B cell (primary cell): ENCODE results near the gene COASY. TPM values are rescaled to one million over a fixed set of nuclear protein-coding genes. Genes with fewer than 3 reads are reported as not detected.
A peak's percentile ranks its signal among the peaks of the same experiment; 100 is the strongest.
"Not testable (repeated sequence)": the region's sequence is repeated elsewhere in the genome, so short reads cannot be mapped to it uniquely, and the experiment has no call there.

Source experiments
- ATAC-seq: fragments of 200-7000 bp; cut with Tn5 transposase; one replicate; pipeline ENCODE4 v1.10.0; 2021; ENCODE audit warnings: low read depth, mild to moderate bottlenecking, moderate number of reproducible peaks, moderate library complexity
- CTCF ChIA-PET: fragments of 350-600 bp; sonication (Branson Sonifier 250); formaldehyde crosslinking; loops from one replicate; lab custom pipeline; 2021; ENCODE audit warnings: antibody characterized with exemption, inconsistent platforms; lab: Charles Lee
- POLR2A ChIA-PET: fragments of 350-600 bp; sonication (Branson Sonifier 250); formaldehyde crosslinking; loops from one replicate; lab custom pipeline; 2021; ENCODE audit warnings: antibody characterized with exemption; lab: Charles Lee
- DNase-seq: peaks from one replicate; pipeline ENCODE4 v3.0.0; 2013
- H2AFZ ChIP-seq: 2 replicates; pipeline ENCODE4 v1.6.1; 2012; ENCODE audit warnings: mild to moderate bottlenecking, low read depth, low read length; ENCODE audit not compliant: insufficient read depth, poor library complexity, severe bottlenecking
- H3K27ac ChIP-seq, 2 donors: 1 replicate in 1 of 2; 2 replicates in 1 of 2; pipeline ENCODE4 v1.5.1; 2012 to 2013; ENCODE audit warnings: low read length in 2 of 2, mild to moderate bottlenecking in 2 of 2, moderate library complexity in 1 of 2
- H3K27me3 ChIP-seq, 4 experiments: fragments of 200-600 bp in 1 of 4; sonication (generic) in 1 of 4; replicated peaks in 1 of 4; 1 replicate in 2 of 4; 2 replicates in 2 of 4; pipeline versions ENCODE4 v1.6.1 to v1.7.0; 2013 to 2016; ENCODE audit warnings: low read length in 3 of 4, mild to moderate bottlenecking in 2 of 4, mixed read lengths in 1 of 4, moderate library complexity in 1 of 4; ENCODE audit not compliant: insufficient read depth in 4 of 4, control insufficient read depth in 3 of 4; ENCODE audit errors: control extremely low read depth in 1 of 4
- H3K36me3 ChIP-seq, 2 experiments: replicated peaks in 1 of 2; 1 replicate in 1 of 2; 2 replicates in 1 of 2; pipeline versions ENCODE4 v1.6.1 to v1.7.1; 2013; ENCODE audit warnings: low read length in 1 of 2; ENCODE audit not compliant: insufficient read depth in 2 of 2, control insufficient read depth in 1 of 2; ENCODE audit errors: control extremely low read depth in 1 of 2, extremely low read depth in 1 of 2
- H3K4me1 ChIP-seq, 2 donors: fragments of 200-600 bp in 1 of 2; sonication (generic) in 1 of 2; 1 replicate in 1 of 2; 2 replicates in 1 of 2; pipeline versions ENCODE4 v1.5.1 to v1.6.1; 2013 to 2017; ENCODE audit warnings: low read length in 2 of 2; ENCODE audit not compliant: control insufficient read depth in 2 of 2, insufficient read depth in 2 of 2
- H3K4me2 ChIP-seq: replicated peaks from 2 replicates; pipeline ENCODE3; 2012; ENCODE audit warnings: mild to moderate bottlenecking, low read depth, low read length; ENCODE audit not compliant: poor library complexity, severe bottlenecking
- H3K4me3 ChIP-seq, 5 experiments: fragments of 200-600 bp in 1 of 5; sonication (generic) in 1 of 5; 1 replicate in 3 of 5; 2 replicates in 2 of 5; pipeline versions ENCODE4 v1.5.1 to v1.7.0; 2011 to 2016; ENCODE audit warnings: low read length in 4 of 5, mild to moderate bottlenecking in 4 of 5, low read depth in 2 of 5, control low read depth in 1 of 5, moderate library complexity in 1 of 5; ENCODE audit not compliant: insufficient read depth in 1 of 5; ENCODE audit errors: control extremely low read depth in 1 of 5, extremely low read depth in 1 of 5
- H3K79me2 ChIP-seq: fragments of 200-600 bp; sonication (generic); one replicate; pipeline ENCODE4 v1.6.0; 2016; ENCODE audit warnings: low read length; ENCODE audit not compliant: control insufficient read depth, insufficient read depth
- H3K9ac ChIP-seq: fragments of 200-600 bp; sonication (generic); 2 replicates; pipeline ENCODE4 v1.6.1; 2017; ENCODE audit warnings: mild to moderate bottlenecking, low read length, moderate library complexity
- H3K9me3 ChIP-seq, 3 donors: one replicate each; pipeline versions ENCODE4 v1.6.1 to v1.7.1; 2013; ENCODE audit warnings: low read length in 2 of 3; ENCODE audit not compliant: control insufficient read depth in 2 of 3, insufficient read depth in 1 of 3; ENCODE audit errors: control extremely low read depth in 1 of 3
- H4K20me1 ChIP-seq: 2 replicates; pipeline ENCODE4 v1.6.0; 2012; ENCODE audit warnings: mild to moderate bottlenecking, low read length; ENCODE audit not compliant: insufficient read depth, control insufficient read depth, poor library complexity, severe bottlenecking
- H3K27ac Mint-ChIP-seq: one replicate; pipeline ENCODE4 v1.8.0; 2021; ENCODE audit warnings: mixed read lengths
- H3K27me3 Mint-ChIP-seq: one replicate; pipeline ENCODE4 v1.8.0; 2021; ENCODE audit warnings: mixed read lengths
- H3K4me1 Mint-ChIP-seq: one replicate; pipeline ENCODE4 v1.8.0; 2021; ENCODE audit warnings: mixed read lengths
- H3K4me3 Mint-ChIP-seq: one replicate; pipeline ENCODE4 v1.8.0; 2021; ENCODE audit warnings: mixed read lengths
- H3K9me3 Mint-ChIP-seq: one replicate; pipeline ENCODE4 v1.8.0; 2022; ENCODE audit warnings: mixed read lengths; ENCODE audit not compliant: insufficient read depth
- EZH2 ChIP-seq: IDR thresholded peaks from 2 replicates; pipeline ENCODE4 v1.6.1; 2012; ENCODE audit warnings: borderline replicate concordance, low read depth, mild to moderate bottlenecking, moderate library complexity, low read length; ENCODE audit not compliant: insufficient read depth, poor library complexity, severe bottlenecking
- WGBS: methylation state at CpG from one replicate; pipeline ENCODE4 v1.1.5; 2013; ENCODE audit warnings: missing lambda C conversion rate; ENCODE audit not compliant: insufficient coverage; 5-methylcytosine and 5-hydroxymethylcytosine counted together
- intact Hi-C: fragments of 100-400 bp; cut with micrococcal nuclease; formaldehyde crosslinking; loops from one replicate; pipeline ENCODE4 v1.10.0; 2022
- polyA plus RNA-seq: library from polyadenylated mRNA; depleted of rRNA; stranded (reverse); fragments of >200 nt; gene quantifications from 2 replicates; pipeline ENCODE4 v1.2.3, GENCODE V29; 2012
- total RNA-seq, 2 donors: library from RNA; stranded (reverse); fragments of 120-200 nt in 1 of 2; gene quantifications; 1 replicate in 1 of 2; 2 replicates in 1 of 2; pipeline versions ENCODE4 v1.2.3 to v1.2.4, GENCODE V29; 2013 to 2022

The COASY gene
- total and polyA plus RNA-seq, 2 donors (not counting 1 experiment from before 2014, with no cell fraction given) = 76.6 to 82.3 TPM

DNA sequence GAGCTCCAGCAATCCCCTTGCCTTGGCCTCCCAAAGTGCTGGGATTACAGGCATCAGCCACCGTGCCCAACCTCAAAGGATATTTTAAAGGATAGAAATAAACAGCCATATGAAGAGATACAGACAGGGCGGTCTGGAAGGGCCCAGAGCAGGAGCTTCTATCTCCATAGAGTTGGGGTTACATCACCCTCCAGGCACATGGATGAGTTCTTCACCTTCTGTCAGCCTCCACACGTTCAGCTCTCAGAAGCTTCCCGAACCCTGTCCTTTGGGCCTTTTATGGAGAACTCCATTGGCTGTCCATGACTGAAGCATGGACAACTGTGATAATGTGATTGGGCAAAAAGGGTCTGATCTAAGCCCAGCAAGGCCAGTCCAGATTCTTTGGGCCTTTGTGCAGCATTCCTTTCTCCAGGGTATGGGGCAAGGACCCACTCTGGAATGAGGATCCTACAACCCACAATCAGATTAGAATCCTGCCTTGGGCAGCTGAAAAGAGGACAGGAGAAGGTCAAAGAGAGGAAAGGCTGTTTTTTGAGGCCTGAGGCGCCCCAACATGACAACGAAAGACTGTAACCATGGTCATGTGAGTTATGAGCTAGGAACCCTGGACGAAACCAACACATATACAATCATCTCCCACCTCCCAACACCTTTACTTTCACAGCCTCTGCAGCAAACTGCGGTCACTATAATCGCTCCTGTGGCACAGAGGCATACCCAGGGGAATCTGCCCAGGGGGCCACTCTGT lies 16.0 kb upstream of the COASY start:
- H3K27ac Mint-ChIP-seq, H3K4me3 ChIP-seq, H3K27me3 Mint-ChIP-seq, H3K9me3 ChIP-seq, H2AFZ ChIP-seq, H3K27me3 ChIP-seq, DNase-seq, H3K9ac ChIP-seq, H3K79me2 ChIP-seq, H3K27ac ChIP-seq, ATAC-seq, POLR2A ChIA-PET, intact Hi-C loops, H3K4me2 ChIP-seq, H3K4me3 Mint-ChIP-seq, H3K9me3 Mint-ChIP-seq, H4K20me1 ChIP-seq: not testable (repeated sequence)
- Histone ChIP-seq H3K4me1 (peaks cover 10 to 16% of the 10 kb centered on the region in 2 donors), H3K36me3 (peaks cover 0 to 12% of the 10 kb centered on the region in 2 experiments)
- H3K4me1 Mint-ChIP-seq = peaks cover 16% of the 10 kb centered on the region
- WGBS = 91% methylated on average over 1 of the region's 9 CpGs
- CTCF ChIA-PET = interaction anchor here (0.6 to 1.4 kb wide), 3 partner anchors 9 to 17 kb away, joined by 3 to 4 read pairs (median 3); partner anchors contain the start of gene NAGLU

DNA sequence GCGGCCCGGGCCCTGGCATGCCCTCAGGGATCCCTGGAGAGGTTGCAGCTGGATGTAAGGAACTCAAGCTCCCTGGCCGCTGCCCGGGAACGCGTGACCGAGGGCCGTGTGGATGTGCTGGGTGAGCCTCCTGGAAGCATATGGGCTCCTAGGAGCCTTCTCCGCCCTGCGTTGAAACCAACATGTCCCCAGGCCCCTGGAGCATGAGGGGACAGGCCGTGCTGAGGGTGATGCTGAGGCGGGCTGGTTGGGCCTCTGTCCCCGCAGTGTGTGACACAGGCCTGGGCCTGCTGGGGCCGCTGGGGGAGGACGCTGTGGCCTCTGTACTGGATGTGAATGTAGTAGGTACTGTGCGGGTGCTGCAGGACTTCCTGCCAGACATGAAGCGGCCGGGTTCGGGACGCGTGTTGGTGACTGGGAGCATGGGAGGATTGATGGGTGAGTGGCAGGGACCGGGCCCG lies 14.9 kb upstream of the COASY start:
- Mint-ChIP-seq H3K4me3 (peak overlapping the region; percentile 26), H3K27me3 (no peaks in the 10 kb centered on the region), H3K4me1 (peaks cover 16% of the 10 kb centered on the region), H3K27ac (no peak overlapping the region), H3K9me3 (no peaks in the 10 kb centered on the region)
- Histone ChIP-seq H3K9me3 (no peaks in the 10 kb centered on the region), H3K79me2 (peaks cover 3% of the 10 kb centered on the region), H3K4me1 (peaks cover 10 to 16% of the 10 kb centered on the region in 2 donors), H3K27ac (no peak overlapping the region), H3K4me3 (no peak overlapping the region), H4K20me1 (peaks cover 10% of the 10 kb centered on the region), H3K4me2 (no peak overlapping the region), H3K27me3 (no peaks in the 10 kb centered on the region), H3K9ac (no peak overlapping the region), H2AFZ (no peak overlapping the region), H3K36me3 (peaks cover 0 to 7% of the 10 kb centered on the region in 2 experiments)
- CTCF ChIA-PET = interaction anchor here (1.4 to 3.0 kb wide), 5 partner anchors 10 to 31 kb away, joined by 3 to 39 read pairs (median 9); partner anchors contain the start of genes NAGLU and PSMC3IP
- ATAC-seq = no peak
- DNase-seq = no peak
- intact Hi-C loops = no loop called here
- WGBS = 96% methylated on average over 23 of the region's 23 CpGs
- TF ChIP-seq EZH2 = no peak
- POLR2A ChIA-PET = interaction anchor here (1.8 to 2.1 kb wide), 2 partner anchors 11 to 20 kb away, joined by 6 to 8 read pairs; partner anchors contain the start of genes MLX and NAGLU
